ENCODE data around the gene TCAIM. TPM values are rescaled to one million over a fixed set of nuclear protein-coding genes. Genes with fewer than 3 reads are reported as not detected.

The TCAIM gene
- total and polyA plus RNA-seq, 2 of the 4 experiments (the other 2 are of a cell fraction): 11.0 to 21.5 TPM

- dilution Hi-C loops (cut with HindIII; ENCODE audit: low sequenced_read_pairs, unreplicated experiment): no loop called here
- peak overlapping the region; percentile 84 for H3K4ac ChIP-seq (ENCODE audit: low read depth, low read length)
- peaks cover 3% of the 10 kb centered on the region; the same call in 1 of the 2 replicates for H3K27me3 ChIP-seq (ENCODE audit: control insufficient read depth, insufficient read depth, low read length)
- no peaks in the 10 kb centered on the region for H3K9me3 ChIP-seq (ENCODE audit: control insufficient read depth, insufficient read depth, low read length)
- peak overlapping the region; percentile 99 for H2AFZ ChIP-seq (replicated peaks; ENCODE audit: low read length, poor library complexity)
- peak overlapping the region; percentile 80 for H3K14ac ChIP-seq (replicated peaks; ENCODE audit: low read depth, low read length)
- H2AK9ac ChIP-seq (replicated peaks; ENCODE audit: low read depth, low read length, poor library complexity): peak overlapping the region; percentile 94
- in situ Hi-C loops (cut with MboI; ENCODE audit: low sequenced_read_pairs): loop anchor here (25.0 kb wide), 2 partner anchors 299 to 549 kb away; partner anchors contain the start of genes ZNF197 and ZNF35
- H2BK120ac ChIP-seq (ENCODE audit: low read depth, low read length): peak overlapping the region; percentile 79; the same call in 1 of the 2 replicates
- H4K20me1 ChIP-seq (ENCODE audit: insufficient read depth, low read length): no peaks in the 10 kb centered on the region
- ChIA-PET CTCF (interaction anchor here (1.0 to 1.3 kb wide), 2 partner anchors 11 to 15 kb away, joined by 3 read pairs; no protein-coding TSS in a partner anchor), POLR2A (ENCODE audit: unreplicated experiment) (interaction anchor here (0.6 kb wide), 1 partner anchor 114 kb away, joined by 5 read pairs; no protein-coding TSS in a partner anchor)
- H3K18ac ChIP-seq (ENCODE audit: low read depth, low read length): peak overlapping the region; percentile 75; the same call in 1 of the 2 replicates
- H3K4me1 ChIP-seq (ENCODE audit: control insufficient read depth, insufficient read depth, low read length): 0 out of 2 replicates have a peak, but pooled peaks cover 2% of the 10 kb centered on the region
- peaks cover 17 to 29% of the 10 kb centered on the region in 2 experiments for H3K79me1 ChIP-seq (ENCODE audit: low read depth in 1 of 2, low read length in 2 of 2)
- WGBS, 2 experiments (ENCODE audit: extremely low coverage in 2 of 2, insufficient read length in 1 of 2): no CpG with 5 or more reads among the region's 15 CpGs
- H4K91ac ChIP-seq (ENCODE audit: insufficient read depth, low read depth, low read length): peak overlapping the region; percentile 68
- no peak for TF ChIP-seq RCOR1 (IDR thresholded peaks at IDR 0.05; ENCODE audit: insufficient replicate concordance, low read length)
- no peak for TF ChIP-seq MAFK (IDR thresholded peaks at IDR 0.05; ENCODE audit: low read depth, low read length)
- TF ChIP-seq POLR2A (IDR thresholded peaks at IDR 0.05; ENCODE audit: low read depth, low read length): no peak
- peak; percentile 53; the same call in 1 of the 2 replicates for TF ChIP-seq MAZ (IDR thresholded peaks at IDR 0.05; ENCODE audit: borderline replicate concordance, low read depth, low read length)
- peak overlapping the region; percentile 63 for H3K4me3 ChIP-seq (ENCODE audit: insufficient read depth, low read depth, low read length)
- H3K56ac ChIP-seq (ENCODE audit: extremely low read depth, insufficient read depth, low read length): peak overlapping the region; percentile 72
- intact Hi-C loops (cut with micrococcal nuclease): loop anchor here (2.0 to 5.0 kb wide), 2 partner anchors 138 to 174 kb away; partner anchors contain the start of gene ZNF445
- DNase-seq: no peak
- no TSS peak for BruUV-seq (replicated peaks)
- peak overlapping the region; percentile 46; the same call in 1 of the 2 replicates for H2AK5ac ChIP-seq (ENCODE audit: low read depth, low read length)
- H3K9me1 ChIP-seq (ENCODE audit: insufficient read depth, low read length): peaks cover 4% of the 10 kb centered on the region; the same call in 1 of the 2 replicates
- H2BK20ac ChIP-seq (ENCODE audit: low read depth, low read length): no peak overlapping the region
- H3K23ac ChIP-seq (ENCODE audit: low read depth, low read length): peak overlapping the region; percentile 91
- H4K5ac ChIP-seq (ENCODE audit: low read depth, low read length): peak overlapping the region; percentile 91
- H3K9ac ChIP-seq (ENCODE audit: low read depth, low read length): peak overlapping the region; percentile 96
- peak overlapping the region; percentile 65; the same call in 1 of the 3 replicates for H2BK15ac ChIP-seq (ENCODE audit: low read depth, low read length)
- H2BK5ac ChIP-seq (ENCODE audit: low read depth, low read length, poor library complexity, severe bottlenecking): peak overlapping the region; percentile 85
- peak overlapping the region; percentile 86 for H3K27ac ChIP-seq (ENCODE audit: insufficient read depth, low read length)
- no peak for ATAC-seq (ENCODE audit: low read depth)
- peak overlapping the region; percentile 66 to 91 for H4K8ac ChIP-seq (ENCODE audit: low read depth in 2 of 2, low read length in 2 of 2)
- no peaks in the 10 kb centered on the region for H3K36me3 ChIP-seq (ENCODE audit: control insufficient read depth, insufficient read depth, low read length)
- H3K4me2 ChIP-seq (ENCODE audit: low read depth, low read length): peak overlapping the region; percentile 70
Observed at GRCh38 chr3:44338828-44339127, 212 bp downstream of the TCAIM start.
